LNCAP (cell line): ENCODE data around the gene TMEM107.

Experiments used
- CTCF ChIP-seq: fragments of 450-650 bp; IDR thresholded peaks from 2 replicates; pipeline ENCODE4 v1.5.1; 2017; ENCODE audit warnings: mild to moderate bottlenecking

Gene TMEM107

DNA sequence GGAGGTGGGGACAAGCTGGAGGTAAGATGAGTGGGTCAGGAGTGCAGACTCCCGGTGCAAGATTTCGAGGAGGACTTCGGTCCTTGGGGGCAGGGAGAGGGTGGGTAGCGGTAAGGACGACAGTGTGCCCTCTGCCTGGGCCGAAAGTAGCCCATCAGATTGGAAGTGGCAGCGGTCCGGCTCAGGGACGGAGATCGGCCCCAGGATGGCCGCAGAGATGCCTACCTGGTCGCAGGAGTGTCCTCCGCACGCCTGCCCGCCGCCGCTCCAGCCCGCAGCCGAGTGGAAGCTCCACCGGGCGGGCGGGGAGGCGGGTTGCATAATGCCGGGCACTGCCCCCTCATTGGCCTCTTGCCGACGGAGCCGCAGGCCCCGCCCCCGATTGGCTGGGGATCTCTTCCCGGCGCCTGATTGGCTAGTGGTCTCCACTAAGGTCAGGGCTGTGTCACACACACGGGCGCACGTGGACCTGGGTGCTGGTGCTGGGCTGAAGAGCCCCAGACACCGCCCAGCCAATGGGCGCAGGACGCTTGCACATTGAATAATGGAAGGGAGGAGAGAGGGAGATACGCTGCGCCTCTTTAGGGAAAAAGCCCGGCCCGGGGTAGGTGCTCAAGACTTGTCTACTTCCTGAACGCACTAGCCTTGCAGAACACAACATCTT lies 23.9 kb downstream of the TMEM107 start, which contains the start of gene PER1:
Gene PER1 (minus strand): TSS at position 293 of the 664 bp plus-strand sequence. CDS start 1,698 bp downstream, outside the sequence.
- TF ChIP-seq CTCF, result no peak

- no peak for TF ChIP-seq CTCF
Measured at GRCh38 chr17:8151641-8152111, 24.5 kb downstream of the TMEM107 start.

GRCh38 chr17:8151120-8151640 lies 25.0 kb downstream of the TMEM107 start:
- TF ChIP-seq CTCF, result no peak

DNA sequence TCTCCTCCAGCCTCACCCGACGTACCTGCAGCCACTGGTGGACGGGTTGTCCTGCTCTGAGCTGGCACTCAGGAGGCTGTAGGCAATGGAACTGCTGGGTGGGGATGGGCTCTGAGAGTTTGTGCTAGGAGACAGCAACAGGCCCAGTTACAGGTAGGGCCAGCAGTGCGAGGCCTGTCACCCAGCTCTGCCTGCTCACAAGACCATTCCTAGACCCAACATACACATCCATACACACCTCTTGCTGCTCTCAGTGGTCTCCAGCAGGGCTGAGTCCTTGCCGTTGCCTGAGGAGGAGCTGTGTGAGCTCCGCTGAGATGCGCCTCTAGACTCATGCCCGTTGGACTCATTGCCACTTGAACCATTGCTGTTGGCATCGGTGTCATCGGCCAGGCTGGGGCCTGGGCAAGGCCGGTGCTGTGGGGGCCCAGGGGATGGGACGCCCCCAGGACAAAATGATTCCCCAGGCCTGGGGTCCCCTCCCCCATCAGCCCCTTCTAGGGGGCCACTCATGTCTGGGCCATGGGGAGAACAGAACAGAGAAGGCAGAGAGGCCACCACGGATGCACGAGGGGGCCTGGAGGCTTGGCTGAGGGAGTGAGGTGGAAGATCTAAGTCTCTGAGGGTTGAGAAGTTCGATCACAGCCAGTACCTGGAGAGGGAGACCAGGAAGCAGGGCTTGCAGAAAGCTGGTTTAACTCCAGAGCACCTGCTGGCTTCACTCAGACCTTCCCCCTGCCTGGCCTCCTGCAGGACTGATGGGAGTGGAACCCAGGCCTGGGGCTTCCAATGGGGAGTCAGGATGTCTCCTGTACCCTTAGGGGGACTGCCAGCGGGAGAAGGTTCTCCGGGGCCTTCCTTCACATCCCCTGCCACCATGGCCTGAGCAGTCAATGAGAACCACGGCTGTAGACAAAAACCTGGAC lies 25.7 kb downstream of the TMEM107 start:
- no peak for TF ChIP-seq CTCF

GRCh38 chr17:8149419-8150193 lies 26.6 kb downstream of the TMEM107 start:
- TF ChIP-seq CTCF, result no peak

DNA sequence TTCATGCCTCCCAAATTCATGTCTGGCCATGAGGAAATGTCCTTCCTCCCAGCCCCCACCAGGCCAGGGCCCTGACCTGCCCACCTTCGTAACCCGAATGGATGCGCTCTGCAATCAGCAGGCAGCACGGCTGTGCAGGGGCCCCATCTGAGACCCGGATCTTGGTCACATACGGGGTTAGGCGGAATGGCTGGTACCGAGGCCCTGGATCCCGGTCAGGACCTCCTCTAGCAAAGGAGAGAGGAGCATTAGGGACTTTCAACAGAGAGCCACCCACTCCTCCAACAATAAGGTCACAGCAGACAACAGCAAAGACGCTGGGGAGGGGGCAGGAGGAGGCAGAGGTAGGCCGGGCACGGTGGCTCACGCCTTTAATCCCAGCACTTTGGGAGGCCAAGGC lies 27.6 kb downstream of the TMEM107 start:
- TF ChIP-seq CTCF, result no peak
